Right atrium auricular region (tissue), 2 donors: ENCODE data around the gene DAB1. TPM values are rescaled to one million over a fixed set of nuclear protein-coding genes. Genes with fewer than 3 reads are reported as not detected.
"Not testable (repeated sequence)": the region's sequence is repeated elsewhere in the genome, so short reads cannot be mapped to it uniquely, and the experiment has no call there.

Experiments
- DNase-seq: peaks from one replicate; pipeline ENCODE4 v3.0.0-alpha.2; 2019; ENCODE audit warnings: low spot score
- H3K27ac ChIP-seq, 2 donors: fragments of 200-600 bp; sonication (generic); 1 replicate in 1 of 2; 2 replicates in 1 of 2; pipeline ENCODE4 v1.5.1; 2016 to 2019
- H3K27me3 ChIP-seq, 2 donors: fragments of 200-600 bp; sonication (generic); one replicate each; pipeline versions ENCODE4 v1.5.1 to v1.6.0; 2017 to 2019
- H3K36me3 ChIP-seq: fragments of 200-600 bp; sonication (generic); one replicate; pipeline ENCODE4 v1.5.1; 2016
- H3K4me1 ChIP-seq, 2 donors: fragments of 200-600 bp; sonication (generic); one replicate each; pipeline versions ENCODE4 v1.5.1 to v1.6.0; 2017 to 2019
- H3K4me3 ChIP-seq, 2 donors: fragments of 200-600 bp; sonication (generic); 1 replicate in 1 of 2; 2 replicates in 1 of 2; pipeline ENCODE4 v1.5.1; 2017 to 2019; ENCODE audit warnings: mild to moderate bottlenecking in 1 of 2, moderate library complexity in 1 of 2
- H3K9me3 ChIP-seq, 2 donors: fragments of 200-600 bp; sonication (generic); one replicate each; pipeline ENCODE4 v1.5.1; 2019
- total RNA-seq, 2 donors: library from RNA; depleted of rRNA; stranded (reverse); fragments of >200 nt; gene quantifications; one replicate each; pipeline ENCODE4 v1.1.0, GENCODE V29; 2016
- TF ChIP-seq, protein P1 (sequence below), 2 donors: fragments of 200-600 bp; sonication (generic); IDR thresholded peaks; one replicate each; pipeline ENCODE4 v1.5.1; 2019; ENCODE audit warnings: antibody characterized with exemption in 2 of 2

DAB1 gene
- total RNA-seq, 2 donors from 2014 or later: 0.19 to 3.3 TPM

DNA sequence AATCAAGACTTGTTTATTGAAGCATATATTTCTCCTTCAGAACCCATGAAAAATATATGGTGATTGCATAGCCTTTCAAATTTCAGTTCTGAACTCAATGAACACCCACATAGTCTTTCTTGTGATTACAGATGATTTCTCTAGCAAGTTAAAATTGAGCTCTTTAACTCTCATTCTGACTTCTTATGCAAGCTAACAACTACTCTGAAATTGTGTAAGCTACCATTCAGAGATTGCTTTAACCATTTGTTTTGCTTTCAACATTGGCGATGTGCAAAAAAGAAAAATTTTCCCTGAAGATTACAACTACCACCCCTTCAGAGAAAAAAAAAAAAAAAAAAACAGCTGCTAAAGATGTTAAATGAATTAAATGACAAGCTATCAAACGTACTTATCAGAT lies 193.9 kb downstream of the DAB1 start:
- DNase-seq: no peak
- Histone ChIP-seq H3K27ac (no peak overlapping the region), H3K4me3 (no peak overlapping the region), H3K9me3 (no peaks in the 10 kb centered on the region), H3K27me3 (no peaks in the 10 kb centered on the region), H3K4me1 (no peaks in the 10 kb centered on the region), H3K36me3 (no peaks in the 10 kb centered on the region)
- TF ChIP-seq, protein P1, sequence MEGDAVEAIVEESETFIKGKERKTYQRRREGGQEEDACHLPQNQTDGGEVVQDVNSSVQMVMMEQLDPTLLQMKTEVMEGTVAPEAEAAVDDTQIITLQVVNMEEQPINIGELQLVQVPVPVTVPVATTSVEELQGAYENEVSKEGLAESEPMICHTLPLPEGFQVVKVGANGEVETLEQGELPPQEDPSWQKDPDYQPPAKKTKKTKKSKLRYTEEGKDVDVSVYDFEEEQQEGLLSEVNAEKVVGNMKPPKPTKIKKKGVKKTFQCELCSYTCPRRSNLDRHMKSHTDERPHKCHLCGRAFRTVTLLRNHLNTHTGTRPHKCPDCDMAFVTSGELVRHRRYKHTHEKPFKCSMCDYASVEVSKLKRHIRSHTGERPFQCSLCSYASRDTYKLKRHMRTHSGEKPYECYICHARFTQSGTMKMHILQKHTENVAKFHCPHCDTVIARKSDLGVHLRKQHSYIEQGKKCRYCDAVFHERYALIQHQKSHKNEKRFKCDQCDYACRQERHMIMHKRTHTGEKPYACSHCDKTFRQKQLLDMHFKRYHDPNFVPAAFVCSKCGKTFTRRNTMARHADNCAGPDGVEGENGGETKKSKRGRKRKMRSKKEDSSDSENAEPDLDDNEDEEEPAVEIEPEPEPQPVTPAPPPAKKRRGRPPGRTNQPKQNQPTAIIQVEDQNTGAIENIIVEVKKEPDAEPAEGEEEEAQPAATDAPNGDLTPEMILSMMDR (IDR thresholded peaks at IDR 0.05): no peak

DNA sequence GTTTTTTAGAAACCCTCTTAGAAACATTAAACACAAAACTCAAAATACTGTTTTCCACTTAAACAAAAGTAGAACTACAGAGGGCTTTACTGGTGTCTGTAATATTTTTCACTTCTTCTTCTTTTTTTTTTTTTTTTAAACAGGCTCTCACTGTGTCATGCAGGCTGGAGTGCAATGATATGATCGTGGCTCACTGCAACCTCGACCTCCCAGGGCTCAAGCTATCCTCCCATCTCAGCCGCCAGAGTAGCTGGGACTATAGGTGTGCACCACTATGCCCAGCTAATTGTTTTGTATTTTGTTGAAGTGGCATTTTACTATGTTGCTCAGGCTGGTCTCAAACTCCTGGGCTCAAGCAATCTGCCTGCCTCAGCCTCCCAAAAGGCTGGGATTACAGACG lies 194.8 kb downstream of the DAB1 start:
- no peak for DNase-seq
- Histone ChIP-seq H3K4me3 (no peak overlapping the region), H3K4me1 (no peaks in the 10 kb centered on the region), H3K27me3 (no peaks in the 10 kb centered on the region), H3K36me3 (no peaks in the 10 kb centered on the region), H3K27ac (no peak overlapping the region), H3K9me3 (no peaks in the 10 kb centered on the region)
- TF ChIP-seq, protein P1 (IDR thresholded peaks at IDR 0.05): no peak

DNA sequence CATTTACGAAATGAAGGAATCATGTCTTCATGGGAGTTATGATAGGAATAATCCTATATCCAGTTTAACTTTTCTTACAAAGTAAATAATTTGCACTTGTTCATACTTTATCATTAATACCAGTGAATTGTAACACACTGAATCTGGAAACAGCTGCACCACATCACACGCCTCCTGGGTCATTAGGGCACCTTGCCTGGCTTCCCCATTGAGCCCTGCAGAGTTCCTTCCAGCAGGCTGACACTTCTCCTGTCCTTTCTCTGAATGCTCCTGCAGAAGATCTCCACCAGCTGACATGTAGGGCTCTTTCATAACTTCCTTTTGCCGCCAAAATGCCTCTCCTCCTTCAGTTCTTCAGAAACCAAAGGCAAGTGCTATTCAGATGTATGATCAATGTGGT lies 201.1 kb downstream of the DAB1 start:
- Histone ChIP-seq H3K27ac (no peak overlapping the region), H3K9me3 (no peaks in the 10 kb centered on the region), H3K36me3 (no peaks in the 10 kb centered on the region), H3K4me3 (no peak overlapping the region), H3K27me3 (no peaks in the 10 kb centered on the region), H3K4me1 (no peaks in the 10 kb centered on the region)
- TF ChIP-seq, protein P1 (IDR thresholded peaks at IDR 0.05): no peak
- no peak for DNase-seq

DNA sequence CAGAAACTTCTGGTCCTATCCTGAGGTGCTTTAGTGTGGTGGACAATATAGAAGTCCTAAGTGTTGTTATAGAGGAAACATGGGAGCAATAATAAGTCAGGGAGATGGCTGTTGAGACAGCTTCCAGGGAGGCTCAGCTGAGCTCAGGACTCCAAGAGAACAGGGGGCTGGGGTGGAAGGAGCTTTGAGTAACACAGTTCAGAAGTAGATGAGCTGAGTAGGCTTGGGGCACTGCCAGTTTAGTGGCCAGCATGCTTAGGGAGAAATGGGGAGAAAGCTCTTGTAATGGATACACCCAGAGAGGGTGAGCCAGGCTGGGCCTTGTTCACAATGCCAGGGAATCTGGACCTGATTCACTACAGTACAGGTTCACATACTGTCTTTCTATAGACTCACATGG lies 201.6 kb downstream of the DAB1 start:
- no peaks in the 10 kb centered on the region for H3K27me3 ChIP-seq
- DNase-seq: no peak
- H3K36me3 ChIP-seq: no peaks in the 10 kb centered on the region
- no peak overlapping the region for H3K4me3 ChIP-seq
- no peaks in the 10 kb centered on the region for H3K4me1 ChIP-seq
- no peaks in the 10 kb centered on the region for H3K9me3 ChIP-seq
- no peak overlapping the region for H3K27ac ChIP-seq
- TF ChIP-seq, protein P1 (IDR thresholded peaks at IDR 0.05): no peak

DNA sequence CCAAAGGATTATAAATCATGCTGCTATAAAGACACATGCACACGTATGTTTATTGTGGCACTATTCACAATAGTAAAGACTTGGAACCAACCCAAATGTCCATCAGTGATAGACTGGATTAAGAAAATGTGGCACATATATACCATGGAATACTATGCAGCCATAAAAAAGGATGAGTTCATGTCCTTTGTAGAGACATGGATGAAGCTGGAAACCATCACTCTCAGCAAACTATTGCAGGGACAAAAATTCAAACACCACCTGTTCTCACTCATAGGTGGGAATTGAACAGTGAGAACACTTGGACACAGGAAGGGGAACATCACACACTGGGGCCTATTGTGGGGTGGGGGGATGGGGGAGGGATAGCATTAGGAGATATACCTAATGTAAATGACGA lies 203.0 kb downstream of the DAB1 start:
- not testable (repeated sequence) for H3K9me3 ChIP-seq, H3K27ac ChIP-seq, DNase-seq, H3K4me3 ChIP-seq, H3K36me3 ChIP-seq, H3K27me3 ChIP-seq, H3K4me1 ChIP-seq

DNA sequence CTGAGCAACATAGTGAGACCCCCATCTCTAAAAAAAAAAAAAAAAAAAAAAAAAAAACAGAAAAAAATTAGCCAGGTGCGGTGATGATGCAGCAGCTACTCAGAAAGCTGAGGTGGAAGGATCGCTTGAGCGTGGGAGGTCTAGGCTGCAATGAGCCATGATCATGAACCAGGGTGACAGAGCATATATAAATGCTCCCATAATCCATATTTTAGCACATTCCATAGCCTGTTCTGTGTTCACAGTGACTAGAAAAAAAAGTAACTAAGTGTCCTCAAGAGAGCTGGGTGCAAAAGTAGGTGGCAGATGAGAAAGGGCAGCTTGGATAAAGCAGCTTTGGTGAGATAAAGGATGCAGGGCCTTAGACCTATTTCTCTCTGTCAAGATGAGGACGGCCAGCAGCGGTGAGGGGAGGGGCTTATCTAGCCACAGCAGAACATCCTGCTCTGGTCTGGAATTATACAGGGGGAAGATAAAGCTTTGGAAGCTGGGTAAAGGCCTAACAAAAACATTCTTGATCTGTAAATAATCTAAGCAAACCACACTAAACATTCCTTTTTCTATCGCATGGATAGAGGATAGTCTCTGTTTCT lies 205.3 kb downstream of the DAB1 start:
- no peak for DNase-seq

More for the DNA sequence above, 205.3 kb downstream of the DAB1 start:
- TF ChIP-seq, protein P1 (IDR thresholded peaks at IDR 0.05): no peak
- Histone ChIP-seq H3K9me3 (no peaks in the 10 kb centered on the region), H3K27ac (no peak overlapping the region), H3K4me3 (no peak overlapping the region), H3K36me3 (no peaks in the 10 kb centered on the region), H3K27me3 (no peaks in the 10 kb centered on the region), H3K4me1 (no peaks in the 10 kb centered on the region)
